Heart right ventricle (tissue), 16 donors: ENCODE data around the gene TAF1C. TPM values are rescaled to one million over a fixed set of nuclear protein-coding genes. Genes with fewer than 3 reads are reported as not detected.
A peak's percentile ranks its signal among the peaks of the same experiment; 100 is the strongest.

ENCODE experiments used
- ATAC-seq, 8 donors: fragments of 200-7000 bp; cut with Tn5 transposase; one replicate each; pipeline ENCODE4 v1.9.1; 2020; ENCODE audit warnings: mild to moderate bottlenecking in 8 of 8, moderate library complexity in 8 of 8, moderate number of reproducible peaks in 1 of 8
- DNase-seq, 2 donors: peaks; one replicate each; pipeline ENCODE4 v3.0.0-alpha.2; 2020
- H3K27ac ChIP-seq, 10 donors: fragments of 200-600 bp; sonication (generic) in 2 of 10; one replicate each; pipeline versions ENCODE4 v1.5.0 to v1.8.0; 2020 to 2022; ENCODE audit warnings: mild to moderate bottlenecking in 3 of 10
- H3K27me3 ChIP-seq, 7 donors: fragments of 200-600 bp; one replicate each; pipeline ENCODE4 v1.8.0; 2021 to 2022; ENCODE audit warnings: mild to moderate bottlenecking in 2 of 7
- H3K36me3 ChIP-seq, 9 donors: fragments of 200-600 bp; sonication (generic) in 1 of 9; one replicate each; pipeline versions ENCODE4 v1.5.0 to v1.8.0; 2020 to 2022; ENCODE audit warnings: mild to moderate bottlenecking in 2 of 9
- H3K4me1 ChIP-seq, 9 donors: fragments of 200-600 bp; sonication (generic) in 1 of 9; one replicate each; pipeline versions ENCODE4 v1.5.0 to v1.8.0; 2020 to 2022; ENCODE audit warnings: mild to moderate bottlenecking in 4 of 9
- H3K4me3 ChIP-seq, 10 donors: fragments of 200-600 bp; sonication (generic) in 2 of 10; one replicate each; pipeline versions ENCODE4 v1.5.0 to v1.8.0; 2020 to 2022; ENCODE audit warnings: mild to moderate bottlenecking in 7 of 10, moderate library complexity in 2 of 10
- H3K9me3 ChIP-seq, 11 donors: fragments of 200-600 bp in 10 of 11; sonication (generic) in 2 of 11; one replicate each; pipeline versions ENCODE4 v1.5.0 to v1.8.0; 2013 to 2022; ENCODE audit warnings: mild to moderate bottlenecking in 2 of 11, control low read depth in 1 of 11, moderate library complexity in 1 of 11
- WGBS, 2 donors: extraction: QIAGEN DNeasy Blood & Tissue Kit; methylation state at CpG; one replicate each; pipeline ENCODE4 v1.1.7; 2013; ENCODE audit warnings: inconsistent platforms in 1 of 2; 5-methylcytosine and 5-hydroxymethylcytosine counted together
- intact Hi-C, 10 donors: fragments of 100-400 bp; cut with DNase I; formaldehyde crosslinking; loops; one replicate each; pipeline versions ENCODE4 v1.11.1 to v1.14.2; 2022
- polyA plus RNA-seq, 2 donors: library from polyadenylated mRNA; stranded (reverse); fragments of 200-250 nt; gene quantifications; one replicate each; pipeline ENCODE4 v1.2.3, GENCODE V29; 2013
- total RNA-seq, 10 donors: library from RNA; stranded (reverse); fragmentation: NEBNext Ultra II Directional in 3 of 10; extraction: Animal tissue kit (Norgen Biotek cat#: 25700) in 3 of 10; gene quantifications; one replicate each; pipeline versions ENCODE4 v1.2.1 to v1.2.4, GENCODE V29; 2021 to 2023
- TF ChIP-seq, protein P1 (sequence below), 9 donors: fragments of 200-600 bp; sonication (generic) in 2 of 9; IDR thresholded peaks; one replicate each; pipeline versions ENCODE4 v1.5.0 to v1.8.0; 2021 to 2022; ENCODE audit warnings: antibody characterized with exemption in 9 of 9, mild to moderate bottlenecking in 5 of 9, moderate library complexity in 1 of 9
- donor health status: Arrhythmogenic right ventricular cardiomyopathy.
- donor health status: ischemic (EF 13 %, LVEDD 7.1; RV severe dilation, severe dysfunction).
- donor health status: healthy with polysubstance abuse.
- donor health status: DM: no; HTN: yes; CAD: no.
- donor health status: DM: no; HTN: no; CAD: no.
- donor health status: ischemic (EF 25% LVEDD 6.9; RV normal size, moderate dysfunction).
- donor health status: ischemic (EF 25% LVEDD 5.7; RV mildly dilated, moderate dysfunction).
- donor health status: healthy.
- donor health status: DM: yes; HTN: yes; CAD: no.
- donor health status: Ischemic cardiomyopathy.
- donor health status: ischemic (EF 35%, LVEDD 5.7; RV mildly dilated, moderate dysfunction).
- donor health status: nonischemic (EF 11% LVEDD 7.7; RV severe dilation, severe dysfunction).
- donor health status: DM: yes; HTN: yes; CAD: no.
- donor health status: PGD.
- donor health status: ischemic (EF 29% LVEDD 5.4; RV normal size, mild dysfunction).
- donor health status: nonischemic (EF 23%, LVEDD 6.1; RV moderate dilation, normal function).

Gene TAF1C
- total and polyA plus RNA-seq, 12 donors = 14.2 to 76.7 (median 21.6) TPM

DNA sequence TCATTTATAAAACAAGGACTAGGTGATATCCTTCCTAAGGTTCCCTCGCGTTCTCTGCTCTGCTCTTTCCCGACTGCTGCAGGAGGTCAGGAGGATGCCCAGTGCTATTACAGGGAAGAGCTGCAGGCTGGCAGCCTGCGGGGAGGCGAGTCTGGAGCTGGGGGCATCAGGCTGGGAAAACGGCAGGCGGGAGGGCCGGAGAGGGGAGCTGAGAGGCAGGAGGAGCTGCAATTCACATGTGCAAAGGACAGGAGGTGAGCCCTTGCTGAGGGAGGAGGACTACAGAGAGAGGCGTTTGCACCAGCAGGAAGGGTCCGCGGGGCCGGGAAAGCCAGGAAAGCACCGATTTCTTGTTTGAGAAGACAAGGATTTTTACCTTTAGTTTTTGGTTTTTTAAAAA lies 12.2 kb upstream of the TAF1C start:
- Histone ChIP-seq H3K27ac (peak overlapping the region in 1 of 10 donors; percentile 54), H3K27me3 (peaks cover 0 to 33% (median 0%) of the 10 kb centered on the region in 7 donors), H3K4me1 (peaks cover 0 to 19% (median 0%) of the 10 kb centered on the region in 9 donors), H3K4me3 (no peak overlapping the region), H3K9me3 (no peaks in the 10 kb centered on the region), H3K36me3 (no peaks in the 10 kb centered on the region)
- TF ChIP-seq, protein P1, sequence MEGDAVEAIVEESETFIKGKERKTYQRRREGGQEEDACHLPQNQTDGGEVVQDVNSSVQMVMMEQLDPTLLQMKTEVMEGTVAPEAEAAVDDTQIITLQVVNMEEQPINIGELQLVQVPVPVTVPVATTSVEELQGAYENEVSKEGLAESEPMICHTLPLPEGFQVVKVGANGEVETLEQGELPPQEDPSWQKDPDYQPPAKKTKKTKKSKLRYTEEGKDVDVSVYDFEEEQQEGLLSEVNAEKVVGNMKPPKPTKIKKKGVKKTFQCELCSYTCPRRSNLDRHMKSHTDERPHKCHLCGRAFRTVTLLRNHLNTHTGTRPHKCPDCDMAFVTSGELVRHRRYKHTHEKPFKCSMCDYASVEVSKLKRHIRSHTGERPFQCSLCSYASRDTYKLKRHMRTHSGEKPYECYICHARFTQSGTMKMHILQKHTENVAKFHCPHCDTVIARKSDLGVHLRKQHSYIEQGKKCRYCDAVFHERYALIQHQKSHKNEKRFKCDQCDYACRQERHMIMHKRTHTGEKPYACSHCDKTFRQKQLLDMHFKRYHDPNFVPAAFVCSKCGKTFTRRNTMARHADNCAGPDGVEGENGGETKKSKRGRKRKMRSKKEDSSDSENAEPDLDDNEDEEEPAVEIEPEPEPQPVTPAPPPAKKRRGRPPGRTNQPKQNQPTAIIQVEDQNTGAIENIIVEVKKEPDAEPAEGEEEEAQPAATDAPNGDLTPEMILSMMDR (IDR thresholded peaks at IDR 0.05) = no peak
- intact Hi-C loops = no loop called here
- 55 to 63% methylated on average over 13 of the region's 13 CpGs for WGBS, 2 donors
- DNase-seq = no peak
- no peak for ATAC-seq

GRCh38 chr16:84198401-84198800 lies 11.5 kb upstream of the TAF1C start:
- TF ChIP-seq, protein P1 (IDR thresholded peaks at IDR 0.05) = no peak
- Histone ChIP-seq H3K36me3 (no peaks in the 10 kb centered on the region), H3K4me3 (no peak overlapping the region), H3K4me1 (peaks cover 0 to 19% (median 0%) of the 10 kb centered on the region in 9 donors), H3K27ac (no peak overlapping the region), H3K27me3 (peaks cover 0 to 33% (median 0%) of the 10 kb centered on the region in 7 donors), H3K9me3 (no peaks in the 10 kb centered on the region)
- ATAC-seq (no peak), DNase-seq (no peak)
- intact Hi-C loops = no loop called here
- 46 to 73% methylated on average over 10 of the region's 10 CpGs for whole genome bisulfite sequencing, 2 donors

DNA sequence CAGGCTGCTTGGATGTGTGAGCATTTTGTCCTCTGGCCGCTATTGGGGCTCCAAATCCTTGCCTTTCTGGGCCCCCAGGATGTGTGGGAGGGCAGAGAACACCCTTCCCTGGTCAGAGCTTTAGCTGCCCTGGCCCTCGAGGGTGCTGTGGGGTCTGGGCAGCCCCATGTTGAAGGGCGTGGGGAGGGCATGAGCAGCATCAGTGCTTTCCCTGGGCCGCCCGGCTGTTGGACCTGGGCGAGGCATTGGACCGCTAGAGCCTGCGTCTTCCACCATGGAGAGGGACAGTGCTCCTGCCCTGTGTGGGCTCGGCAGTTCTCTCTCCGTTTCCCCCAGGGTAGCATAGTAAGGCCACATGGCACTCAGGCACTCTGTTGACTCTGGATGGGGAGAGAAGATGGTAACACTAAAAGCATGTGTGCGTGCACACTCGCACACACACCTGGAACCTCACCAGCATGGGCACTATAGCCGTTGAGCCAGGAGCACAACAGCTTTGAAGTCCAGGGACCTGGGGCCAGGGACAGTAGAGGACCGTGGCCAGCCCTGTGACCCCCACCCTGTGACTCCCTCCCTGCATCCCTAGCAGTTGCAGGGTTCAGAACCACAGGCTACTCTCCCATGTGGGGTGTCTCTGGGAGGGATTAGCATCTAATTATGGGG lies 10.7 kb upstream of the TAF1C start:
- H3K27me3 ChIP-seq = peaks cover 0 to 33% (median 0%) of the 10 kb centered on the region in 7 donors
- DNase-seq (no peak), ATAC-seq (no peak)
- no peak overlapping the region for H3K27ac ChIP-seq
- no peaks in the 10 kb centered on the region for H3K36me3 ChIP-seq
- TF ChIP-seq, protein P1 (IDR thresholded peaks at IDR 0.05) = no peak
- 93 to 95% methylated on average over 14 of the region's 14 CpGs for WGBS, 2 donors
- no peak overlapping the region for H3K4me3 ChIP-seq
- intact Hi-C loops = no loop called here
- peaks cover 0 to 19% (median 0%) of the 10 kb centered on the region in 9 donors for H3K4me1 ChIP-seq
- H3K9me3 ChIP-seq = no peaks in the 10 kb centered on the region

DNA sequence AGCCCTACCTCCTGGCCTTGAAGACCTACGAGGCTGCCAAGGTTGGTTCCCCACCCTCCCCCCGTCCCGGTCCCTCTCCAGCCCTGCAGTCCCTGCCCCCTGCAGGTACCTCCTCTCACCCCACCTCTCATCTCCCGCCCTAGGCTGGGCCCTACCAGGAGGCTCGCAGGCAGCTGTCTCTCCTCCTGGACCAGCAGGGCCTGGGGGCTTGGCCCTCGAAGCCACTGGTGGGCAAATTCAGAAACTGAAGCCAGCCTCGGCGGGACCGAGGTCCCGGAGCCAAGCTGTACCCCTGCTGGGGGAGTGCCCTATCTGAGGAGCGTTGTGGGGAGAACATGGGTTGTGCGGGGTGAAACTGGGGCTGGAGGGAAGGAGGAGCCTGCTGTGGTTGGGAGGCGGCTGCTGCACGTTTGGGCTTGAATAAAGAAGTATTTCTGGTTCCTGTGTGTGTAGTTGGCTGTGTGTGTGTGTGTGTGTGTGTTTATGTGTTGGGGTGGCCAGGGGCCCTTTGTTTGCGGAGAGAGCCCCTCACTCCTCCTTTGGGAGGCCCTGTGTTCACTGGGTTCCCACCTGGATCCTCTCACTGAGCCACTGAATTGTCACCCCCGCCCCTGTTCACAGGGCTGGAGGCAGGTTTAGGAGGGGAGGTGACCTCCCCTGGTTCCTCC lies 10.0 kb upstream of the TAF1C start:
- TF ChIP-seq, protein P1 (IDR thresholded peaks at IDR 0.05) = no peak
- WGBS, 2 donors = 74 to 81% methylated on average over 16 of the region's 16 CpGs
- ATAC-seq = no peak
- H3K27me3 ChIP-seq = peaks cover 0 to 33% (median 0%) of the 10 kb centered on the region in 7 donors
- no peak for DNase-seq
- no peaks in the 10 kb centered on the region for H3K36me3 ChIP-seq
- H3K4me3 ChIP-seq = no peak overlapping the region
- H3K4me1 ChIP-seq = peaks cover 0 to 19% (median 0%) of the 10 kb centered on the region in 9 donors
- no peaks in the 10 kb centered on the region for H3K9me3 ChIP-seq
- intact Hi-C loops = no loop called here
- H3K27ac ChIP-seq = no peak overlapping the region
